AML-193 (cell line): ENCODE results near the gene PASD1.

ENCODE experiments used
- DNase-seq, 2 experiments: peaks; one replicate each; lab custom pipeline; 2025; lab: John Stamatoyannopoulos, UW

PASD1 gene

DNA sequence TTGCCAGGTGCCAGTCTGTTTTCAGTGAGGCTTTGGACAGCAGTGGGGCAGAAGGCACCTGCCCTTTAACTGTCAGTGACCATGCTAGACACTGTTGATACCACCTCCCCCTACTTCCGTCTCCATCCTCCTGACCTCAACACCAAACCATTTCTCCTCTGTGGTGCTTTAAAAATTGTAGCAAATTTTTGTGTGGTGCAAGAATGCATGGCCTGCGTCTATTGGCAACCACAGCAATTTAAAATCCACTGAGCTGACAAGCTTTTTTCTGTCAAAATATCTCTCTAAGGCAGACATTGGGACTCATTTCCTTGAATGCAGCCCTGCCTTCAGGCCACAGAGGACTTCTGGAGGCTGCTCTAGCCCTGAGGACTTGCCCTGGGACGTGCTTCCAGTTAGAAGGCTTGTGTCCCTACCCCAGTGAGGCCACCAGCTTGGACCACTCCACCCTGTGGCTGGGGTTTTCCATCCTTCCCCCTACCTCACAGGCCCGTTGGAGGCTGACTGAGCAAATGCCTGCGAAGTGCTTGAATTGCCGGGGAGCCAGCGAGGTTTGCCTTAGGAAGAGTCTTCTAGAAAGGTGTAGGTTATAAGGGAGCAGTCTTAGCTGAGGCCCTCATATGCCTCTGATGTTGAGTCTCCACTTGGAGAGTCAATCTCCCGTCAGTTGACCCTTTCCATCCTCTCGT is 138.7 kb downstream of the PASD1 start:
- no peak for DNase-seq

DNA sequence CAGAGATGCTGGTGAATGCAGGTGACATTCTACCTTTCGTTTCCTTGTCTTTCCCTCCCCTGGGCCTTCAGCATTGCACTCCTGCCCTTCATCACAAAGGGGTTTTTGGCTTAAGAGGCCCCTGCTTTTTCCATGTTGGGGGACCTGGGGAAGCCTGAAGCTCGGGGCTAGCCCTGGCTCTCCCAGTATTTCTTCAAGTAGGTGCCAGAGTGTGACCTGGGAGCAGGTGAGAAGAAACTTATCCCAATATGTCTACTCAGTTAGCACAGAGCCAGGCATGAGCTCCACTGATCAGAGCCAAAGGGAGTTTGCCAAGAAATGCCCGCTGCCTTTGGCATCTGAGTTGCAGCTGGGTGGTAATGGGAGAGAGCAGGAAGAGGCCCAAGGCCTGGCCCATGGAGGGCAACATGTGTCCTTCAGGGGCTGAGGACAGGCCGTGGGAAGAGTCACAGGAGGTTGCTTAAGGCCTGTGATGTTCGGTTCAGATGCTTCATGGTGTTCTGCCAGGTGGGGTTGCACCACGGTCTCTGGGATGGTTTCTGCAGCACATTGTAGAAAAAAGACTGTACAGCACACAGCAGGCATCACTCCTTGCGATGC is 139.4 kb downstream of the PASD1 start:
- DNase-seq = no peak

DNA sequence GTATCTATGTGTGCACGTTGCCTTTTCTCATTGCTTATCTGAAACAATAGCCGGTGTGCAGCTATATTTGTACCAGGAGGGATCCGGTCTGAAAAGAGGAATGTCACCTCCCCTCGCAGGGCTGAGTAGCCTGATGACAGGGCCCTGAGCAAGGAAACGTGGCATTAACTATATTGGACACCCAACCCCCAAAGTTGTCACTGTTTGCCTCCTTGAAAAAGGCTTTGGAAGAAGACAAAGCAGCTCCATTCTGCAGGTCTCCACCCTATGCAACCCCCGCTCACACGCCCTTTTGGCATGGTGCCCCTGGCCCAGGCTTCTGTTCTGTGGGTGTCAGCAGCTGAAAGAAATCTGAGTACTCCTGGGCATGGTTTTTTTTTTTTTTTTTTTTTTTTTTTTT is 140.0 kb downstream of the PASD1 start:
- DNase-seq = no peak

- DNase-seq = no peak
These were observed 140.7 kb downstream of the PASD1 start for GRCh38 chrX:151704041-151704663.

DNA sequence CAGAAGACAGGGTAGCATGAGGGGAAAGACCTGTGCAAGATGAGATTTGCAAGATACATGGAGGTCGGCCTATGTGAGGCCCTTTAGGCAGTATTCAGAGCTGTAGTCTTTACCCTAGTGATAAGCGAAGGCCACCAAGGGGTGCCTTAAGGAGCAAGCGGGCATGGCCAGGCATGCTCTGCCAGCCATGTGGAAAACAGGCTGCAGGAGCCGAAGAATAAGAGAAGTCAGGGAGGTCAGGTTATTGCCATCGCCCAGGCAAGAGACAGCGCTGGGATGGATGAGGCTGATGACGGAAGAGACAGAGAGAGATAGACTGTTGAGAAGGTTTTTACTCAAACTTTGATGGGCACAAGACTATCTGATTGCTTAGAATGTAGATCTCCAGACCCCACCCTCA is 145.3 kb downstream of the PASD1 start:
- no peak for DNase-seq

- no peak for DNase-seq
These were observed 147.0 kb downstream of the PASD1 start for GRCh38 chrX:151710457-151710856.

DNA sequence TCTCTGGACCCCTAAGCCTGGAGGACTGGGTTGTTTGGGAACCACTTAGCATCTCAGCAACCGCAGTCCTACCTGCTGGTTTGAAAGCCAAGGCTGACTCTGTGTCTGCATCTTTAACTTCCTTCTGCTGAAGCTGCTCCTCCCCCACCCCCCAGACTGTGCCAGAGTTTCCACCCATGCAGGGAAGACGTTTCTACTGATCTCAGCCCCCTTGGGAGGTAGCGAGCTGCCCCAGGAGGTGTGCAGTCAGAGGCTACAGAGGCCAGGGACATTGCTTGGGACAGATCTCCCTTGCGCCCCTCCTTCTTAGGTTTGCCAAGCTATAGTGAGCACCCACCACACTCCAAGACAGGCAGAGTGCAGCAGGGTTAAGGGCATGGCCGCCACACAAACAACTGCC is 147.7 kb downstream of the PASD1 start:
- DNase-seq = no peak

GRCh38 chrX:151711787-151712186 is 148.3 kb downstream of the PASD1 start:
- no peak for DNase-seq

GRCh38 chrX:151712253-151712652 is 148.8 kb downstream of the PASD1 start:
- DNase-seq = no peak

GRCh38 chrX:151713849-151714248 is 150.4 kb downstream of the PASD1 start:
- DNase-seq = no peak

- no peak for DNase-seq
These were observed 150.9 kb downstream of the PASD1 start for GRCh38 chrX:151714362-151714761.

DNA sequence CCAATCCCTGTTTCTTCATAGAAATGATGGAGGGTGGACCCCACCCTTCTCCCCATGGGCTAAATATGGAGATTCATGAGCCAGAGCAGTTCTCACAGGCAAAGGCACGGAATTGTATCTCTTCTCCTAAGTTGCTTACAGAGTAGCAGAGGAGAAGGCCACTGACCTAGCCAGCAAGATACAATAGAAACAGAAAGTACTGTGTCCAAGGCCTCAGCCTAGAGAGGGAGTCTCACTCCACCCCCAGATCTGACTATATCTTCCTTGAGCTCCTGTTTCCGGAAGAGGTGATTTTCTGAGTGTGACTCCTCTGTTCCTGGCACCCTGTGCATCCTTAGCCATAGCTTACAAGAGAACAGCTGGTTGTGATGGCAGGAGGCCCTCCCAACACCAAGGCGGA is 152.3 kb downstream of the PASD1 start, which contains the start of gene FATE1:
Gene FATE1, plus strand, starts transcription at position 284 of the 400 bp plus-strand sequence. Its CDS starts 85 bp downstream, at position 369.
- DNase-seq = no peak

- DNase-seq = no peak
These were observed 158.9 kb downstream of the PASD1 start for GRCh38 chrX:151722241-151722846.

GRCh38 chrX:151723156-151723760 is 159.8 kb downstream of the PASD1 start:
- no peak for DNase-seq

DNA sequence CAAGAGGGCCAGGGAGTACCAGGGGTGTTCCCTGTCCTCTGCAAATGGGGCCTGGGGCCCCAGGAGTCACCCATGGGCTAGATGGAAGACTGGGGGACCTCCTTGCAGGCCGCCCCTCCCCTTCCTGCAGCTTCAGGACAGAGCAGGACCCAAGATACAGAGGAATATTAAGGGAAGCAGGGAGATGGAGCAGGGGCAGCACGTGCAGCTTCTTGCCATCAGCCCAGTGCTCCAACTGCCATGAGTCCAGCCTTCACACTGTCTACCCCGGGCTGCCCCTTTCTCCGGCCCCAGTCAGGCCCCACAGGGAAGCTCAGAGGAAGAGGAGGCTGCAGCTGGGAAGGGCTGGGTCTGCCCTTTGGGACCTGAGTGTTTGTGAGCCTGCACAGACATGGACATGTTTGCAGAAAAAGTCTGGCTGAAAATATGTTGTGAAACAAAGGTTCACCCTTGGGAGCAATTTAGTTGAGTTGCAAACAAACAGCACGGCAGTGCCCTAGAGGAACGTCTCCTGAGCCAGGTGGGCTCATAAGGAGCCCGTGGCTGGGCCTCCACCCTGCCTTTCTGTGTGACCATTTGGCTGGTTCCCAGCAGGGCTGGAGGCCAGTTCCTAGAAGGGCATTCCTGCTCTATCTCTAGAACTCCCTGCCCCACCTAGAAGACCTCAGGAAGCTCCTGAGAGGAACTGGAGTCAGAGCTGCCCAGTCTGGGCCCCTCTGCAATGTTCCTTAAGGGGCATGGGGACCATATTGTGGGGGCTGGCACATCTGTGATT is 161.3 kb downstream of the PASD1 start:
- no peak for DNase-seq

- no peak for DNase-seq
These were observed 161.8 kb downstream of the PASD1 start for GRCh38 chrX:151725338-151725614.
